Hepatocyte (in vitro differentiated cells): ENCODE measurements around the gene PPP1R1B. TPM values are rescaled to one million over a fixed set of nuclear protein-coding genes. Genes with fewer than 3 reads are reported as not detected.
A peak's percentile ranks its signal among the peaks of the same experiment; 100 is the strongest.

Source experiments
- DNase-seq: peaks from one replicate; pipeline ENCODE4 v3.0.0-alpha.2; 2016; ENCODE audit warnings: low spot score
- H2AFZ ChIP-seq: fragments of 200-600 bp; sonication (generic); 2 replicates; pipeline ENCODE4 v1.6.0; 2016; ENCODE audit warnings: antibody characterized with exemption, mild to moderate bottlenecking
- H3K27ac ChIP-seq: fragments of 200-600 bp; sonication (generic); 2 replicates; pipeline ENCODE4 v1.5.1; 2016; ENCODE audit warnings: mild to moderate bottlenecking
- H3K27me3 ChIP-seq: fragments of 200-600 bp; sonication (generic); 2 replicates; pipeline ENCODE4 v1.6.1; 2016
- H3K36me3 ChIP-seq: fragments of 200-600 bp; sonication (generic); replicated peaks from 2 replicates; pipeline ENCODE4 v1.5.1; 2016; ENCODE audit warnings: low read depth; ENCODE audit not compliant: insufficient read depth
- H3K4me1 ChIP-seq: fragments of 200-600 bp; sonication (generic); 2 replicates; pipeline ENCODE4 v1.5.1; 2016; ENCODE audit warnings: mild to moderate bottlenecking, moderate library complexity; ENCODE audit not compliant: insufficient read depth
- H3K4me2 ChIP-seq: fragments of 200-600 bp; sonication (generic); 2 replicates; pipeline ENCODE4 v1.6.0; 2016
- H3K4me3 ChIP-seq: fragments of 200-600 bp; sonication (generic); 2 replicates; pipeline ENCODE4 v1.5.1; 2016; ENCODE audit warnings: mild to moderate bottlenecking
- H3K79me2 ChIP-seq: fragments of 200-600 bp; sonication (generic); 2 replicates; pipeline ENCODE4 v1.6.0; 2017; ENCODE audit warnings: mild to moderate bottlenecking
- H3K9me2 ChIP-seq: fragments of 200-600 bp; sonication (generic); replicated peaks from 2 replicates; pipeline ENCODE4 v1.6.0; 2017; ENCODE audit warnings: mild to moderate bottlenecking; ENCODE audit not compliant: insufficient read depth
- H3K9me3 ChIP-seq: fragments of 200-600 bp; sonication (generic); 2 replicates; pipeline ENCODE4 v1.5.1; 2016; ENCODE audit warnings: low read depth, mild to moderate bottlenecking
- H4K20me1 ChIP-seq: fragments of 200-600 bp; sonication (generic); 2 replicates; pipeline ENCODE4 v1.6.0; 2016; ENCODE audit warnings: mild to moderate bottlenecking; ENCODE audit not compliant: insufficient read depth, poor library complexity, severe bottlenecking
- CTCF ChIP-seq: fragments of 200-600 bp; sonication (generic); IDR thresholded peaks from 2 replicates; pipeline ENCODE4 v1.5.1; 2016; ENCODE audit warnings: antibody characterized with exemption, mild to moderate bottlenecking; ENCODE audit not compliant: poor library complexity
- EZH2 ChIP-seq: fragments of 200-600 bp; sonication (generic); IDR thresholded peaks from 2 replicates; pipeline ENCODE4 v1.6.1; 2016; ENCODE audit warnings: antibody characterized with exemption, mild to moderate bottlenecking, borderline replicate concordance
- EZH2phosphoT487 ChIP-seq: fragments of 200-600 bp; sonication (generic); IDR thresholded peaks from one replicate; pipeline ENCODE4 v1.6.1; 2018; ENCODE audit warnings: antibody characterized with exemption, mild to moderate bottlenecking, low read depth, moderate library complexity; ENCODE audit not compliant: unreplicated experiment, severe bottlenecking
- WGBS: methylation state at CpG from one replicate; pipeline ENCODE4 v1.1.6; 2016; ENCODE audit warnings: low lambda C conversion rate; ENCODE audit errors: missing lambda C conversion rate; 5-methylcytosine and 5-hydroxymethylcytosine counted together
- polyA plus RNA-seq: library from polyadenylated mRNA; unstranded; fragments of >200 nt; fragmentation: Nextera tagmentation; extraction: Ambion mirVana; gene quantifications from 2 replicates; pipeline ENCODE4 v1.2.1, GENCODE V29; 2016
- total RNA-seq: library from RNA; depleted of rRNA; stranded (reverse); fragments of >200 nt; gene quantifications from 2 replicates; pipeline ENCODE4 v1.2.3, GENCODE V29; 2014

PPP1R1B gene
- total and polyA plus RNA-seq, 2 experiments from 2014 or later, result 1.5 to 3.7 TPM

- Histone ChIP-seq H4K20me1 (no peaks in the 10 kb centered on the region), H3K4me2 (peak overlapping the region; percentile 21), H3K4me1 (peaks cover 27% of the 10 kb centered on the region), H3K27ac (peak overlapping the region; percentile 86), H3K4me3 (no peak overlapping the region), H3K79me2 (peaks cover 37% of the 10 kb centered on the region), H2AFZ (no peak overlapping the region), H3K27me3 (no peaks in the 10 kb centered on the region), H3K9me2 (no peaks in the 10 kb centered on the region), H3K9me3 (no peaks in the 10 kb centered on the region), H3K36me3 (no peaks in the 10 kb centered on the region)
- peak; percentile 63 for TF ChIP-seq CTCF
- TF ChIP-seq EZH2phosphoT487, result no peak
- 81% methylated on average over 14 of the region's 14 CpGs for WGBS
- DNase-seq, result peak; percentile 54
Observed at GRCh38 chr17:39653662-39654331, 27.0 kb downstream of the PPP1R1B start.

DNA sequence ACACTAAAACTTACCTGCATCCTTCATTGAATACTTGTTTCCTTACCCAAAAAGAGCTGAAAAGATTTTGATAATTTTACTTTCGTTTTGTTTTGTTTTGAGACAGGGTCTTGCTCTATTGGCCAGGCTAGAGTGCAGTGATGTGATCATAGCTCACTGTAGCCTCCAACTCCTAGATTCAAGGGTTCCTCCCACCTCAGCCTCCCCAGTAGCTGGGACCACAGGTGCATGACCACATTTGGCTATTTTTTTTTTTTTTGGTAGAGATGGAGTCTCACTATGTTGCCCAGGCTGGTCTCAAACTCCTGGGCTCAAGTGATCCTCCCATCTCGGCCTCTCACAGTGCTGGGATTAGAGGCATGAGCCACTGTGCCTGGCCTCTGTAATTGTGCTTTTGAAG, 28.4 kb downstream of the PPP1R1B start:
- H3K9me2 ChIP-seq, result no peaks in the 10 kb centered on the region
- H3K36me3 ChIP-seq, result no peaks in the 10 kb centered on the region
- H3K79me2 ChIP-seq, result peaks cover 26% of the 10 kb centered on the region
- no peak overlapping the region for H3K27ac ChIP-seq
- peaks cover 27% of the 10 kb centered on the region for H3K4me1 ChIP-seq
- no peak overlapping the region for H2AFZ ChIP-seq
- TF ChIP-seq EZH2phosphoT487 (no peak), EZH2 (no peak), CTCF (no peak)
- H3K9me3 ChIP-seq, result no peaks in the 10 kb centered on the region
- WGBS, result 86% methylated on average over 2 of the region's 2 CpGs
- H4K20me1 ChIP-seq, result no peaks in the 10 kb centered on the region
- no peak overlapping the region for H3K4me2 ChIP-seq
- H3K27me3 ChIP-seq, result no peaks in the 10 kb centered on the region
- no peak for DNase-seq
- H3K4me3 ChIP-seq, result no peak overlapping the region

DNA sequence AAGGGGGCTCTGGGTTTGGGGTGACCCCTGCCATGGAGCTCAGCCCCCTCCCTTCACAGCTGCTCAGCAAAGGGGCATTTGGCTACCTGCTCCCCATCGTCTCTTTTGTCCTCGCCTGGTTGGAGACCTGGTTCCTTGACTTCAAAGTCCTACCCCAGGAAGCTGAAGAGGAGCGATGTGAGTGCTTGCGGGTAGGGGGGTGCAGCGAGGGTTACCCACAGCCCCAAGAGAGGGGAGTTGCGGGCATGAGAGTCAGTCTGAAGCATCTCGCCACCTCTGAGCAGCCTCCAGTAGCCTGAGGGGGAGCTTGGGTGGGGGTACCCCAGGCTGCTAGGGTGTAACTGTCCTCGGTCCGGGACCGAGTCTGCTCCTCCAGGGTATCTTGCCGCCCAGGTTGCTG, 31.6 kb downstream of the PPP1R1B start:
- no peak for TF ChIP-seq CTCF
- TF ChIP-seq EZH2phosphoT487, result no peak
- TF ChIP-seq EZH2, result no peak
- Histone ChIP-seq H3K4me2 (no peak overlapping the region), H3K9me3 (no peaks in the 10 kb centered on the region), H3K4me3 (no peak overlapping the region), H2AFZ (no peak overlapping the region), H3K4me1 (peaks cover 18% of the 10 kb centered on the region), H3K36me3 (no peaks in the 10 kb centered on the region), H3K27me3 (no peaks in the 10 kb centered on the region), H3K9me2 (no peaks in the 10 kb centered on the region), H4K20me1 (no peaks in the 10 kb centered on the region), H3K79me2 (peaks cover 16% of the 10 kb centered on the region), H3K27ac (no peak overlapping the region)
- 96% methylated on average over 11 of the region's 11 CpGs for WGBS
- DNase-seq, result no peak
